Ishikawa (cell line): ENCODE data around the gene REEP2.

Experiments
- CEBPB ChIP-seq: IDR thresholded peaks from 2 replicates; pipeline ENCODE4 v1.6.1; 2012
- CREB1 ChIP-seq: IDR thresholded peaks from 2 replicates; pipeline ENCODE4 v1.6.1; 2012; ENCODE audit warnings: low read depth
- EGR1 ChIP-seq: IDR thresholded peaks from 2 replicates; pipeline ENCODE4 v1.6.1; 2012
- EP300 ChIP-seq: IDR thresholded peaks from 2 replicates; pipeline ENCODE4 v1.6.1; 2012; ENCODE audit warnings: borderline replicate concordance
- FOXM1 ChIP-seq: IDR thresholded peaks from 2 replicates; pipeline ENCODE4 v1.6.1; 2012; ENCODE audit warnings: low read depth, borderline replicate concordance
- NFIC ChIP-seq: IDR thresholded peaks from 2 replicates; pipeline ENCODE4 v1.6.1; 2012
- RAD21 ChIP-seq: IDR thresholded peaks from 2 replicates; pipeline ENCODE4 v1.6.1; 2012; ENCODE audit warnings: low read depth
- TAF1 ChIP-seq: IDR thresholded peaks from 2 replicates; pipeline ENCODE4 v1.6.1; 2012; ENCODE audit warnings: low read depth, mild to moderate bottlenecking
- TCF12 ChIP-seq: IDR thresholded peaks from 2 replicates; pipeline ENCODE4 v1.6.1; 2012; ENCODE audit warnings: low read depth
- TEAD4 ChIP-seq: IDR thresholded peaks from 2 replicates; pipeline ENCODE4 v1.6.1; 2012
- USF1 ChIP-seq: IDR thresholded peaks from 2 replicates; pipeline ENCODE4 v1.6.1; 2012
- YY1 ChIP-seq: IDR thresholded peaks from 2 replicates; pipeline ENCODE4 v1.6.1; 2012; ENCODE audit warnings: low read depth
- ZBTB7A ChIP-seq: IDR thresholded peaks from 2 replicates; pipeline ENCODE4 v1.6.1; 2012; ENCODE audit warnings: low read depth
- TF ChIP-seq, protein P1 (sequence below): IDR thresholded peaks from 2 replicates; pipeline ENCODE4 v1.6.1; 2012
- TF ChIP-seq, protein P2 (sequence below): IDR thresholded peaks from 2 replicates; pipeline ENCODE4 v1.6.1; 2012; ENCODE audit warnings: low read depth, mild to moderate bottlenecking

The REEP2 gene

DNA sequence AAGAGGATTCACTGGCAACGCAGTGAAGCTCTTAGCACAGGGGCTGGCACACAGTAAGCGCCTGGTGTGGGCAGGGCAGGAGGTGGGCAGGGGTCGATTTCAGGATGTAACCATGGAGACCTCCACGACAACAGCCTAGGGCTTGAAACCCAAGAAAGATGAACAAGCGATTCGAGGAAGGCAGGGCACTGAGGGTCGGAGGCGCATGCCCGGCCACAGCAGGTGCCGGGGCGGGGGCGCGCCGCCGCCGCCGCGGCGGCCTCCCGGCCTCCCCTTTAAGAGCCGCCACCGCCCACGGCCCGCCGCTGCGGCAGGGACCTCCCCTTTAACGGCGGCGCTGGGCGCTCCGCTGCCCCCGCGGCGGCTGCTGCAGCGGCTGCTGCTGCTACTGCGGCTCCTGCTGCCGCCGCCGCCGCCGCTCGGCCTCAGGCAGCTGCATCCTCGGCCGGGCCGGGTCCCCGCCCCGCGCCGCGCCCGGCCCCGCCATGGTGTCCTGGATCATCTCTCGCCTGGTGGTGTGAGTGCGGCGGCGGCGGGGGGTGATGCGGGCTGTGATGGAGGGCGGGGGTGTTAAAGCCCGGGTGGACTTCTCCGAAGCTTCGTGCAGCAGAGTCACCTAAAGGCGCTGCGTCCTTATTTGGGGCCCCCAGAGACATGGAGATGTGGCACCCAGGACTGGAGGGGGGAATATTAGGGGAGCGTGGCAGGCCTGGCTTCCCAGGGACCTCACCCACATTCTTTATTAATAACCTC, at the start of gene REEP2:
TSS of gene REEP2 (plus strand) at position 334 of the 753 bp plus-strand sequence. CDS start at position 486, 152 bp downstream.
- TF ChIP-seq, protein P1, sequence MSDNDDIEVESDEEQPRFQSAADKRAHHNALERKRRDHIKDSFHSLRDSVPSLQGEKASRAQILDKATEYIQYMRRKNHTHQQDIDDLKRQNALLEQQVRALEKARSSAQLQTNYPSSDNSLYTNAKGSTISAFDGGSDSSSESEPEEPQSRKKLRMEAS, result no peak
- peak; percentile 57; the same call in 1 of the 2 replicates for TF ChIP-seq EGR1

DNA sequence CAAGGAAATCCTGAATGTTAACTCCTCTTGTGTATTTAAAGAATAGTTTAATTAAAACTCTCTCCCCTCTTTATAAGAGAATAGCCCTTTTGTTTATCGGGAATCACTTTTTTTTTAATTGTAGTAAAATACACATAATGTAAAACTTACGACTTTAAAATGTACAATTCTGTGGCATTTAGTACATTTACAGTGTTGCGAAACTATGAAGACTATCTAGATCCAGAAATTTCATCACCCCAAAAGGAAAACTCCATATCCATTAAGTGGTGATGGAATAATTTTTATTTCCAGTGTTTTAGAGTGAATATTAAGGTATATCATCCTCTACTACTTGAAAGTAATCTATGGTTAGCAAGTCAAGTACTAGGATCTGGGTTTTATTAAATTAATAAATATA, 49.5 kb upstream of the REEP2 start:
- TF ChIP-seq FOXM1, result no peak
- TF ChIP-seq EGR1, result no peak
- TF ChIP-seq CEBPB, result peak; percentile 74; the same call in 1 of the 2 replicates
- no peak for TF ChIP-seq ZBTB7A
- no peak for TF ChIP-seq RAD21

GRCh38 chr5:138391859-138392386, 46.9 kb upstream of the REEP2 start:
- TF ChIP-seq TAF1, result no peak
- TF ChIP-seq, protein P1, result no peak
- TF ChIP-seq NFIC, result no peak
- TF ChIP-seq, protein P2, sequence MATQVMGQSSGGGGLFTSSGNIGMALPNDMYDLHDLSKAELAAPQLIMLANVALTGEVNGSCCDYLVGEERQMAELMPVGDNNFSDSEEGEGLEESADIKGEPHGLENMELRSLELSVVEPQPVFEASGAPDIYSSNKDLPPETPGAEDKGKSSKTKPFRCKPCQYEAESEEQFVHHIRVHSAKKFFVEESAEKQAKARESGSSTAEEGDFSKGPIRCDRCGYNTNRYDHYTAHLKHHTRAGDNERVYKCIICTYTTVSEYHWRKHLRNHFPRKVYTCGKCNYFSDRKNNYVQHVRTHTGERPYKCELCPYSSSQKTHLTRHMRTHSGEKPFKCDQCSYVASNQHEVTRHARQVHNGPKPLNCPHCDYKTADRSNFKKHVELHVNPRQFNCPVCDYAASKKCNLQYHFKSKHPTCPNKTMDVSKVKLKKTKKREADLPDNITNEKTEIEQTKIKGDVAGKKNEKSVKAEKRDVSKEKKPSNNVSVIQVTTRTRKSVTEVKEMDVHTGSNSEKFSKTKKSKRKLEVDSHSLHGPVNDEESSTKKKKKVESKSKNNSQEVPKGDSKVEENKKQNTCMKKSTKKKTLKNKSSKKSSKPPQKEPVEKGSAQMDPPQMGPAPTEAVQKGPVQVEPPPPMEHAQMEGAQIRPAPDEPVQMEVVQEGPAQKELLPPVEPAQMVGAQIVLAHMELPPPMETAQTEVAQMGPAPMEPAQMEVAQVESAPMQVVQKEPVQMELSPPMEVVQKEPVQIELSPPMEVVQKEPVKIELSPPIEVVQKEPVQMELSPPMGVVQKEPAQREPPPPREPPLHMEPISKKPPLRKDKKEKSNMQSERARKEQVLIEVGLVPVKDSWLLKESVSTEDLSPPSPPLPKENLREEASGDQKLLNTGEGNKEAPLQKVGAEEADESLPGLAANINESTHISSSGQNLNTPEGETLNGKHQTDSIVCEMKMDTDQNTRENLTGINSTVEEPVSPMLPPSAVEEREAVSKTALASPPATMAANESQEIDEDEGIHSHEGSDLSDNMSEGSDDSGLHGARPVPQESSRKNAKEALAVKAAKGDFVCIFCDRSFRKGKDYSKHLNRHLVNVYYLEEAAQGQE, result no peak
- TF ChIP-seq TEAD4, result no peak
- TF ChIP-seq FOXM1, result no peak
- TF ChIP-seq USF1, result no peak
- no peak for TF ChIP-seq RAD21
- TF ChIP-seq TCF12, result no peak
- no peak for TF ChIP-seq CREB1
- TF ChIP-seq EGR1, result no peak
- no peak for TF ChIP-seq EP300
- TF ChIP-seq YY1, result no peak
- TF ChIP-seq CEBPB, result no peak
- TF ChIP-seq ZBTB7A, result no peak

DNA sequence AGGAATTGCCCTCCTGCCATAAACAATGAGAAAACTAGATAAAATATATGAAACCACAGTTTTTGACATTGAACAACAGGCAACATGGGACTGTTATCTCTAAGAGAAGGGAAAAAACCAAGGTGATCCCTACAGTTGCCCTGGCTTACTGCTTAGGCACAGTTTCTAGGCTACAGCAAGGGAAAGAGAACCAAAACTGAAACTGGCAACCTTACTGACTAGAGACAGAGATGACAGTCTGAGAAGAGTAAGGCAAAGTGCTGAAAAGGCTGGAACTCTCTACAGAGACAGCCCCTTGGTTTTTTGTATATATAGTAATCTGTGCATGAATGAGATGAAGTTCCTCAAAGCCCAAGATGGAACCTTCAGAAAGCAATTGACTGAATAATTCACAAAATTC, 36.2 kb upstream of the REEP2 start:
- TF ChIP-seq, protein P2, result no peak
- no peak for TF ChIP-seq EP300
- no peak for TF ChIP-seq TAF1
- TF ChIP-seq USF1, result no peak
- TF ChIP-seq TEAD4, result no peak
- TF ChIP-seq EGR1, result no peak
- TF ChIP-seq, protein P1, result no peak
- TF ChIP-seq ZBTB7A, result no peak
- TF ChIP-seq TCF12, result no peak

DNA sequence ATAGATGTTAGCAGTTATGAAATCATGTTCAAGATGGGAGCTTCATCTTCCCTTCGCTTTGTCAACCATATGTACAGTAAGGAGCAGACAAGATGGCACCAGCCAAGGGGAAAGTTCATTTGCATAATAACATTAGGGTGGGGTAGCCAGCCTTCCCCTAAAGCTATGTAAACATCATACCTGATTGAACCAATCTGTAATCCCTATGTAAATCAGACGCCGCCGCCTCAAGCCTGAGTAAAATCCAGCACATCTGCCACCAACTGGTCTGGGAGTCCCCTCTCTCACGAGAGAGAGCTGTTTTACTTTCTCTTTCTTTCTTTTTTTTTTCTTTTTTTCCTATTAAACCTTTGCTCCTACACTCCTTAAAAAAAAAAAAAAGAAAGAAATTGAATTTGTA, 30.8 kb upstream of the REEP2 start:
- TF ChIP-seq, protein P1, result no peak
- TF ChIP-seq TCF12 (no peak), YY1 (no peak), TEAD4 (no peak), USF1 (no peak), EGR1 (no peak), TAF1 (no peak), RAD21 (no peak), CREB1 (no peak), ZBTB7A (no peak)
- TF ChIP-seq, protein P2, result no peak
